ENCODE results near the gene CACNG3. TPM values are rescaled to one million over a fixed set of nuclear protein-coding genes. Genes with fewer than 3 reads are reported as not detected.

The CACNG3 gene
- total RNA-seq, 1 donor from 2014 or later = not detected

DNA sequence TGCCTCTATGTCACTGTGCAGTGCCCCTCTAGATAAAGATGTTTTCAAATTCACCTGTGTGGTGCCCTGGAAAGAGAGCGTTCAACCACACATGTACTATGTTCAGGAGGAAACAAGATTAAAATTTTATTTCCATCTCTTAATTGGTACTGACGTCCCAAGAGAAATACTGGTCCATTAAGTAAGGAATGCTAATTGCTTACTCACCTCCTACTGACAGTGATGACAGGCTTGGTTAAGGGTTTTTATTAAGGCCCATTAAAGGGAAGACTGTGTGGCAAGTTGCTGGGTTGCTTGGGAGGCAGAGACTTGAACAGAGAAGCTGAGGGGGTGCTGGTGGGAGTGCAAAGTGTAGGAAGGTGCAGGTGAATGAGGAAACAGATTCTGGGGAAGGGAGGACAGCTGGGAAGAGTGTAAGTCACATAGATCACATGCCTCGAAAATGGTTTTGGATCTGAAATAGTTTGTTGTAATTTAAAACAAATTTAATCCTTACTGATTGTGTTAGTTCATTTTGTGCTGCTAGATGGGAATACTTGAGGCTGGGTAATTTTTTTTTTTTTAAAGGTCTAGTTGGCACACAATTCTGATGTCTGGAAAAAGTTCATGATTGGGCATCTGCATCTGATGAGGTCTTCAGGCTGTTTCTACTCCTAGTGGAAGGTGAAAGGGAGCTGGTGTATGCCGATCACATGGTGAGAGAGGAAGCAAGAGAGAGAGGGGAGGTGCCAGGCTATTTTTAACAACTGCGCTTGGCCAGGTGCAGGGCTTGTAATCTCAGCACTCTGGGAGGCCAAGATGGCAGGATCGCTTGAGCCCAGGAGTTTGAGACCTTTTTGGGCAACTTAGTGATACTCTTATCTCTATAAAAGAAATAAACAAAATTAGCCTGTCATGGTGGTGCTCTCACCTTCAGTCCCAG, 140.5 kb downstream of the CACNG3 start:
- no peak for DNase-seq (ENCODE audit: low spot score)

DNA sequence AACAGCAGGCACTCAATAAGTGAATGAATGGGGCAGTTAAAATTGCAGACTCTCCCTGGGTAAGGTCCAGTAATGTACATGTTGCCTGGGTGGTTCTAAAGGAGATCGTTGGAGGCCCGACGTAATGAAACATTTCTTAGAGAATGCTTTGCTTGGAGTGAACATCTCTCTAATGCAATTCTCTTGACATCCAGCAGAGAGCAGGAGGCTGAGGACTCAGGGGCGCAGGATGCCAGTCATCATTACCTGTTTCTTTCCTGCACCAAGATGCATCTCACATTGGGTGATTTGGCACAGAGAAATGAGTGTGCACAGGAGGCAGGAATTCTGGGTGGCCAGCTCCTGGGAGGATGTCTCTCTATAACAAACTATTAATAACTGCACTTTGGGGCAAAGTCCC, 152.9 kb downstream of the CACNG3 start:
- no peak for DNase-seq (ENCODE audit: low spot score)

Measured in mucosa of gallbladder (tissue), 1 donor.